BE2C (cell line): ENCODE results near the gene CFAP54.

Source experiments
- DNase-seq: peaks from one replicate; pipeline ENCODE4 v3.0.0-alpha.2; 2020
- H3K27me3 ChIP-seq: fragments of 250-450 bp; sonication (Bioruptor Pico); 2 replicates; pipeline ENCODE4 v1.5.1; 2020; ENCODE audit warnings: mild to moderate bottlenecking
- H3K36me3 ChIP-seq: fragments of 250-450 bp; sonication (Bioruptor Pico); 2 replicates; pipeline ENCODE4 v1.5.1; 2020; ENCODE audit warnings: mild to moderate bottlenecking
- H3K4me1 ChIP-seq: fragments of 250-450 bp; sonication (Bioruptor Pico); 2 replicates; pipeline ENCODE4 v1.5.1; 2020
- H3K4me3 ChIP-seq: 2 replicates; pipeline ENCODE4 v1.5.1; 2011; ENCODE audit warnings: low read depth, low read length
- H3K9me3 ChIP-seq: fragments of 250-450 bp; sonication (Bioruptor Pico); 2 replicates; pipeline ENCODE4 v1.5.1; 2020
- CTCF ChIP-seq: IDR thresholded peaks from 2 replicates; pipeline ENCODE4 v1.5.1; 2012; ENCODE audit warnings: mild to moderate bottlenecking, low read depth, low read length

The CFAP54 gene

GRCh38 chr12:96919510-96920210, 430.3 kb downstream of the CFAP54 start:
- H3K27me3 ChIP-seq, result no peaks in the 10 kb centered on the region
- no peaks in the 10 kb centered on the region; the same call in 1 of the 2 replicates for H3K4me1 ChIP-seq
- no peak for DNase-seq
- no peaks in the 10 kb centered on the region; the same call in 1 of the 2 replicates for H3K36me3 ChIP-seq
- TF ChIP-seq CTCF, result no peak
- H3K9me3 ChIP-seq, result no peaks in the 10 kb centered on the region
- H3K4me3 ChIP-seq, result no peak overlapping the region
